ENCODE data around the gene TLR2. TPM values are rescaled to one million over a fixed set of nuclear protein-coding genes. Genes with fewer than 3 reads are reported as not detected.

Gene TLR2
- total RNA-seq, 3 donors from 2014 or later (not counting 1 experiment from before 2014, with no cell fraction given) = 2.7 to 20.4 (median 6.3) TPM

DNA sequence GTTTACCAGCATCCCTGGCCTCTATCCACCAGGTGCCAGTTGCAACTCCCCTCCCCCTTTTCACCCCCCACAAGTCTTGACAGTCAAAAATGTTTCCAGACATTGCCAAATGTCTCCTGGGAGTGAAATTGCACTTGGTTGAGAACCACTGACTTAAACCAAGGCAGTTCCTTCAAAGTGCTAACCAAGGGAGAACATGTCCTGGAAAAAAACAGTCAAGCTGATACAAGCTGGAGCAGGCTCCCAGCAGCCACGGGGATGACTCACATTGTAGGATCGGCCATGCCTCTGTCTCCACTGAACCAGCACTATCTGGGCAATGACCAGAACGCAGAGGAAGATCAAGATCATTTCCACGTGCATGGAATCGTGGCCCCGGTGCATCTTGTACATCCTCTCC, 64.3 kb downstream of the TLR2 start:
- Mint-ChIP-seq H3K36me3 (no peaks in the 10 kb centered on the region), H3K4me1 (no peaks in the 10 kb centered on the region), H3K4me3 (no peak overlapping the region), H3K9me3 (no peaks in the 10 kb centered on the region), H3K27me3 (ENCODE audit: low read depth in 2 of 2) (peaks cover 10 to 37% of the 10 kb centered on the region in 2 donors), H3K27ac (no peak overlapping the region)
- Histone ChIP-seq H3K4me1 (ENCODE audit: control insufficient read depth, insufficient read depth, low read length) (no peaks in the 10 kb centered on the region), H3K27ac (ENCODE audit: low read length) (no peak overlapping the region), H3K36me3 (ENCODE audit: control insufficient read depth, insufficient read depth, low read length) (no peaks in the 10 kb centered on the region), H3K4me3 (ENCODE audit: low read length) (no peak overlapping the region), H3K9me3 (ENCODE audit: control insufficient read depth, insufficient read depth, low read length) (no peaks in the 10 kb centered on the region), H3K27me3 (ENCODE audit: control insufficient read depth, insufficient read depth, low read length) (no peaks in the 10 kb centered on the region)
- intact Hi-C loops (cut with micrococcal nuclease) = no loop called here
- DNase-seq = no peak
- ATAC-seq = no peak
- TF ChIP-seq, protein P1, sequence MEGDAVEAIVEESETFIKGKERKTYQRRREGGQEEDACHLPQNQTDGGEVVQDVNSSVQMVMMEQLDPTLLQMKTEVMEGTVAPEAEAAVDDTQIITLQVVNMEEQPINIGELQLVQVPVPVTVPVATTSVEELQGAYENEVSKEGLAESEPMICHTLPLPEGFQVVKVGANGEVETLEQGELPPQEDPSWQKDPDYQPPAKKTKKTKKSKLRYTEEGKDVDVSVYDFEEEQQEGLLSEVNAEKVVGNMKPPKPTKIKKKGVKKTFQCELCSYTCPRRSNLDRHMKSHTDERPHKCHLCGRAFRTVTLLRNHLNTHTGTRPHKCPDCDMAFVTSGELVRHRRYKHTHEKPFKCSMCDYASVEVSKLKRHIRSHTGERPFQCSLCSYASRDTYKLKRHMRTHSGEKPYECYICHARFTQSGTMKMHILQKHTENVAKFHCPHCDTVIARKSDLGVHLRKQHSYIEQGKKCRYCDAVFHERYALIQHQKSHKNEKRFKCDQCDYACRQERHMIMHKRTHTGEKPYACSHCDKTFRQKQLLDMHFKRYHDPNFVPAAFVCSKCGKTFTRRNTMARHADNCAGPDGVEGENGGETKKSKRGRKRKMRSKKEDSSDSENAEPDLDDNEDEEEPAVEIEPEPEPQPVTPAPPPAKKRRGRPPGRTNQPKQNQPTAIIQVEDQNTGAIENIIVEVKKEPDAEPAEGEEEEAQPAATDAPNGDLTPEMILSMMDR (IDR thresholded peaks at IDR 0.05) = no peak
- 77% methylated on average over 6 of the region's 6 CpGs for WGBS (ENCODE audit: insufficient coverage)

DNA sequence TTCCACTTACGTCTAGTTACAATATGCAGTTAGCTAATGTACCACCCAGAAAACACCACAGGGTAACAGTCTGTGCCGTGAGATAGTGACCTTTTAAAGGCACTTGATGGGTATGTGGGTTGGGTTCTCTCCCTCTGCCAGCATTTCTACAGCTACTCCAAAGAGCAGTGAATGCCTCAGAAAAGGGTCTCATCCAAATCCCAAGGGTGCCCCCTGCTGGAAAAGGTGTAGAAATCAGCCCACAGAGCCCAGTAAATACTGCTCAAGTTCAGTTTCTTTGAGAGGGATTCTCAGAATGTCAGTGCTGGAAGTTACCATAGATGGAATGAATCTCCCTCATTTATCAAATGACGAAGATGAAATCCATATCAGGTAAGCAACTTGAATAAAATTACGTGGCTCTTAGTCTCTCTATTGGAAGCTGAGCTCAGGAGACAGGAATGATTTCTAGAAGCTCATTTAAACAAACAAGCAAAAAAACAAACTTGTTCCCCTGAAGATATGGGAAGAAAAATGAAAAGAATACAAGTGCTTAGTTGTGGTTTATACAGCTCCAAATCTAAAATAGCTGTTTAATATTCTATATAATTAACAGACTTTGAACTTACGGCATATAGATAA, 66.2 kb downstream of the TLR2 start:
- no peaks in the 10 kb centered on the region for H3K9me3 ChIP-seq (ENCODE audit: control insufficient read depth, insufficient read depth, low read length)
- H3K4me1 ChIP-seq (ENCODE audit: control insufficient read depth, insufficient read depth, low read length) = no peaks in the 10 kb centered on the region
- DNase-seq (peak in 1 of 2 donors; percentile 78), ATAC-seq (peak; percentile 42 to 64 (median 63))
- no peaks in the 10 kb centered on the region for H3K27me3 ChIP-seq (ENCODE audit: control insufficient read depth, insufficient read depth, low read length)
- Mint-ChIP-seq H3K4me3 (no peak overlapping the region), H3K36me3 (no peaks in the 10 kb centered on the region), H3K9me3 (no peaks in the 10 kb centered on the region), H3K4me1 (no peaks in the 10 kb centered on the region), H3K27me3 (ENCODE audit: low read depth in 2 of 2) (peaks cover 15 to 36% of the 10 kb centered on the region in 2 donors), H3K27ac (no peak overlapping the region)
- TF ChIP-seq, protein P1 (IDR thresholded peaks at IDR 0.05) = peak; percentile 47
- H3K4me3 ChIP-seq (ENCODE audit: low read length) = no peak overlapping the region
- H3K36me3 ChIP-seq (ENCODE audit: control insufficient read depth, insufficient read depth, low read length) = no peaks in the 10 kb centered on the region
- no peak overlapping the region for H3K27ac ChIP-seq (ENCODE audit: low read length)
- WGBS (ENCODE audit: insufficient coverage) = 88% methylated on average over 1 of the region's 5 CpGs
- intact Hi-C loops (cut with micrococcal nuclease) = loop anchor here (1.0 kb wide), 1 partner anchor 405 kb away; no protein-coding TSS in a partner anchor

DNA sequence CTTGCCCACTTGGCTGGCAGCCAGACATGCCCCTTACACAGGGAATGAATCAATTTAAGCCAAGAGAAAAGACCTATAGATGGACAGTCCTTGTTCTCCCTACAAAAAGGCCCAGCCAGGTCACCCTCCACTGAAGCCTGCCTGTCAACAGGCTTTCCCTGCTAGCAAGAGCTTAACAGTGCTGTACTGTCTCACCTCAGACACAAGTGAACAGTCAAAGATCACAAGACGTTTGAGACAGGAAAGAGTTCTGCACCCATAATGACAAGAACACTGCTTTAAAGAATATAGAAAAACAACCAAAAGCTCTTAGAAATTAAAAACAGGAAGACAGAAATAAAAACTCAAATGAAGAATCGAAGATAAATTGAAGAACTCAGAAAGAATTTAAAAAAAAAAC, 71.1 kb downstream of the TLR2 start:
- WGBS (ENCODE audit: insufficient coverage) = 45% methylated on average over 1 of the region's 2 CpGs
- Histone ChIP-seq H3K27ac (ENCODE audit: low read length) (no peak overlapping the region), H3K36me3 (ENCODE audit: control insufficient read depth, insufficient read depth, low read length) (no peaks in the 10 kb centered on the region), H3K27me3 (ENCODE audit: control insufficient read depth, insufficient read depth, low read length) (peaks cover 7% of the 10 kb centered on the region), H3K4me3 (ENCODE audit: low read length) (no peak overlapping the region), H3K4me1 (ENCODE audit: control insufficient read depth, insufficient read depth, low read length) (no peaks in the 10 kb centered on the region), H3K9me3 (ENCODE audit: control insufficient read depth, insufficient read depth, low read length) (no peaks in the 10 kb centered on the region)
- DNase-seq (peak in 1 of 2 donors; percentile 34), ATAC-seq (no peak)
- Mint-ChIP-seq H3K27me3 (ENCODE audit: low read depth in 2 of 2) (peaks cover 43 to 51% of the 10 kb centered on the region in 2 donors), H3K9me3 (no peaks in the 10 kb centered on the region), H3K27ac (no peak overlapping the region), H3K36me3 (no peaks in the 10 kb centered on the region), H3K4me1 (no peaks in the 10 kb centered on the region), H3K4me3 (no peak overlapping the region)
- TF ChIP-seq, protein P1 (IDR thresholded peaks at IDR 0.05) = no peak
- intact Hi-C loops (cut with micrococcal nuclease) = no loop called here

Other genes starting within 250 kb of the TLR2 start
- gene TMEM131L, start 217.9 kb upstream of the TLR2 start, total RNA-seq = 100 to 1,000 TPM in 1 of 3 donors, 10 to 100 TPM in 2; 67.8 to 105 (median 71.1) TPM
- gene RNF175, start 75.7 kb downstream of the TLR2 start, total RNA-seq = under 1 TPM in 1 of 3 donors, not detected in 2; 0.07 TPM
- gene SFRP2, start 104.8 kb downstream of the TLR2 start, total RNA-seq = not detected

Data from natural killer cell (primary cell).